ENCODE measurements around the gene TIMP4. TPM values are rescaled to one million over a fixed set of nuclear protein-coding genes. Genes with fewer than 3 reads are reported as not detected.

The TIMP4 gene
- polyA plus RNA-seq, 6 donors from 2014 or later = not detected

Other genes starting within 250 kb of the TIMP4 start
- gene SYN2, start 154.5 kb downstream of the TIMP4 start, polyA plus RNA-seq (ENCODE audit: low read depth in 6 of 6) = not detected
- not detected for gene PPARG, start 130.2 kb upstream of the TIMP4 start, polyA plus RNA-seq (ENCODE audit: low read depth in 6 of 6)